GM18520 (cell line): ENCODE results near the gene DPEP1.

Experiments used
- ATAC-seq: cut with Tn5 transposase; IDR thresholded peaks from one replicate; pipeline ENCODE4 v1.9.1; 2021; ENCODE audit not compliant: unreplicated experiment

DPEP1 gene

DNA sequence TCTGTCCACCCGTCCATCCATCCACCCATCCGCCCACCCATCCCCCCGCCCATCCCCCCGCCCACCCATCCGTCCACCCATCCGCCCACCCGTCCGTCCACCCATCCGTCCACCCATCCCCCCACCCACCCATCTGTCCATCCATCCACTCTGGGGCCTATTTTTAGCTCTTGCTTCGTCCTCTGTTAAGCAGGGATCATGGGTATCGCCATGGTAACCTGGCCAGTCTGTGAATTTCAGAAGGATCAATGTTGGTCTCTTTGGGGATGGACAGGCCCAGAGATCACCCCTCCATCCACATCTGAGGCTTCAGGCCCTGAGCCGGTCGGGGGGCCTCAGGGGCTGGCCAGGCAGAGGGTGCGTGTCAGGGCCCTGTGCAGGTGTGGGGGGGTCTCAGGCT lies 15.2 kb upstream of the DPEP1 start:
- ATAC-seq: no peak

DNA sequence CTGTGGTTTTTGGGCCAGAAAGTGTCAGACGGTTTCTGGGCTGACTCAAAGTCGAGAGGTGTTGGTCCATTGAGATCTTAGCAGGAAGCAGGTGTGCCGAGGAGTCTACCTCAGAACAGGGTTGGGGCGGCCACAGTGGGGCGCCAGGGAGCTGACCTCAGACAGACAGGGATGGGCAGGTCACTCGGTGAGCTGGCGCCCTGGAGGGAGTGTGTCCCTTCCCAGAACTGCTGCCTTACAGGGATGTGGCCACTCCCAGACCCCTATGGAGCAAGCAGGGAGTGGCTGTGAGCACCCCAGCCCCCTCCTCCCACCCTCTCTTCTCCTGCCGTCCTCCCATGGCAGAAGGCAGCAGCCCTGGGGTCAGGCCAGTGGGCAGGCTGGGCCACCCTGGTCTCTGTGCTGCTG lies 14.0 kb upstream of the DPEP1 start:
- no peak for ATAC-seq

DNA sequence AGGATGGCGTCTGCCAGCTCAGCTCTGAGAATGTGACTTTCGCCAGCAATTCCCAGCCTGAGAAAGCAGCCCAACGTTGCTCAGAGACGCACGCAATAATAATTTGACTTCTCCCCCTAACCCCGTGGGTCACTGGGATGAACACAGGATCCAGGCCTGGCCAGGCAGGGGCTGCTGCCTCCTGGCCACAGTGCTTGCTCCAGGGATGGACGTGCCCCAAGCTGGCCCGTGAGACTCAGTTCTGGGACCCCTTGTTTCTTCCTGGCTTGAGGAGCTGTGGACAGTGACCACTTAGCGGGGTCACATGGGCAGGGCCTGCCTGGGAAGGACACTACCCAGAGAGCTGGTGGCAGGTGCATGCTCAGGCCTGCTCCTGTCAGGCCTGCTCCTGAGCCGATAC lies 13.5 kb upstream of the DPEP1 start:
- ATAC-seq: no peak

DNA sequence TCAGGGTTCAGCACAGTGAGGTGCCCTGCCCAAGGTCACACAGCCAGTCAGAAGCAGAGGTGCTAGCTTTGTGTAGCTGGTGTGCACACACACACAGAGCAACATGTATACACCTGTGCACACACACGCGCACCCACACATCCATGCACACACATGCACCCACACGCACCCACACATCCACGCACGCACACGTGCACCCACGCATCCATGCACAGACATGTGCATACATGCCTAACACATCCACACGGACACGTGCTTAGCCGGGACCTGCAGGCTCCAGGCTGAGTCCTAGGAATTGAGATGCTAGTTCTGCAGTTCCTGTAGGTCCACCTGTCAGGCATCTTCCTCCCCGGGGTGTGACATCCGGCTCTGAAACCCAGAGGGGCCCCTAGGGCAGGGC lies 13.0 kb upstream of the DPEP1 start:
- ATAC-seq: no peak

DNA sequence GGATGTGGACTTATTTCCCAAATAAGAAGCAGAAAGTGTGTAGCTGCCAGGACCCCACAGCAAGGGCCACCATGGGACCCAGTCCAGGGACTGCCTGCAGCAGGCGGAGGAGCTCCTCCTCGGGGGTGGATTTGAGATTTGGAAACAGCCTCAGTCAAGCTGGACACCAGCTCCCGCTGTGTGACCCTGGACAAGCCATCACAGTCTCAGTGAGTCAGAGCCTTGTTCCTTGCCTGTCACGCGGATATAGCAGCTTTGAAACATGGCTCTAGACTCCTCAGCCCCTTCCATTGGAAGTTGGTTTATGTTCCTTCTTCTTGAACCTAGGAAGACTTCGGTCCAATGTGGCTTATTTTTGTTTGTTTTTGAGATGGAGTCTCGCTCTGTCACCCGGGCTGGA lies 12.5 kb upstream of the DPEP1 start:
- no peak for ATAC-seq

DNA sequence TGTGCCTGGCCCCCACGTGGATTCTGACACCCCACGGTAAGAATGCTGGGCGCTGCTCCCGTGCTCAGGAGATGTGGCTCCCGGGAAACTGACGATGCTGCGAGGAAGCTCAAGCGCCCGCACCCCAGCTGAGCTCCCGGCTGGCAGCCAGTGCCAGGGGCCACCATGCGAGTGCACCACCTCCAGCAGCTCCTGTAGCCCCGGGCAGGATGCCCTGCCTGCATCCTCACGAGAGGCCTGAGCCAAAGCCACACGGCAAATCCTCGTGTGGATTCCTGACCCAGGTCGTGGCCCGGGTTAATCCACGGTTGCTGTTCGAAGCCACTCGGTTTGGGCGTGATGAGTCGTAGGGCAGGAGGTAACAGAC lies 11.6 kb upstream of the DPEP1 start:
- ATAC-seq: no peak

DNA sequence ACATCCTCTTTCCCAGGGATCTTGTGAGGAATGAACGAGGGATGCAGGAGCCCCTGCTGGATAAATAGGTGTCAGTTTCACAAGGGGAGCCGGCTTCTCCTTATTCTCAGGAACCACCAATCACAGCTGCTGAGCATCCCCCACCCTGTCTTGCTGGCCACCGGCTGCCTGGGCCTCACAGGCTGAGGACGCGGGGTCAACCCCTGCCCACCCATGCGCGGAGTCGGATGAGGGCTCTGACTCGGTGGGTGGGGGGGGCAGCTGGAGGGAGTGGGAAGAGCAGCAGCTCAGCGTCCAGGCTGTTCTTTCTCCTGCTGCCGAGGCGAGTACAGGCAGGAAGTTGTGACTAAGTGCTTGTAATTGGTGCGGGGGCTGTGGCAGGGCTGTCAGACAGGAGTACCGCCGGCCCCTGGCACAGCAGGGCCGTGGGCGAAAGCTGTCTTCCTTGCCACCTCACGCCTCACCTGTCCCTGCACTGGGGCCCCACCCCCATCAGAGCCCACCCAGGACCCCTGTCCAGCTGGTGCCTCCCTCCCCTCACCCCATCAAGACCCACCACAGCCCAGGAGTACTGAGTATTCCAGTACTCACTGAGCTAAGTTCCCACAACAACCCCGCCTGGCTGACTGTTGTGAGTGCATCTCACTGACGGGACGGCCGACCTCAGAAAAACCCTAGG lies 11.0 kb upstream of the DPEP1 start:
- ATAC-seq: no peak

DNA sequence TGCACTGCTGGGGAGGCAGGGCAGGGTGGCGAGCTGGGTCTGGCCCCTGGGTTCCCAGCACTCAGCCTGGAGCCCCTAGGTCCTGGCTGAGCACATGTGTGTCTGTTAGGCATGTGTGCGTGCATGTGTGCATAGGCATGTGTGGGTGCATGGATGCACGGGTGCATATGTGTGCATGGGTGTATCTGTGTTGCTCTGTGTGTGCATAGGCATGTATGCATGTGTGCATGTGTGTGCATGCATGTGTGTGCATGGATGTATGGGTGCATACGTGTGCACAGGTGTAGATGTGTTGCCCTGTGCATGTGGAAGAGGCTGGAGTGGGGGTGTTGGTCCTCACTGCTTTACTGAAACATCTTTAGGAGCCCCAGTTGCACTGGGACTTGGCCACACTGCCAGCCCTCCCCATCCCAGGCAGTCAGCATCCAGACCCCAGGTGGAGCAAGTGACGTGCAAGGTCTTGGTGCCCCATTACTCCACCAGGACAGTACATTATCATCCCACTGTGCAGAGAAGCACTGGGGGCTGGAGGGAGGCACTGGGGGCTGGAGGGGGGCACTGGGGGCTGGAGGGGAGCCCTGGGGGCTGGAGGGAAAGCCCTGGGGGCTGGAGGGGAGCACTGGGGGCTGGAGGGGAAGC lies 10.4 kb upstream of the DPEP1 start:
- no peak for ATAC-seq

DNA sequence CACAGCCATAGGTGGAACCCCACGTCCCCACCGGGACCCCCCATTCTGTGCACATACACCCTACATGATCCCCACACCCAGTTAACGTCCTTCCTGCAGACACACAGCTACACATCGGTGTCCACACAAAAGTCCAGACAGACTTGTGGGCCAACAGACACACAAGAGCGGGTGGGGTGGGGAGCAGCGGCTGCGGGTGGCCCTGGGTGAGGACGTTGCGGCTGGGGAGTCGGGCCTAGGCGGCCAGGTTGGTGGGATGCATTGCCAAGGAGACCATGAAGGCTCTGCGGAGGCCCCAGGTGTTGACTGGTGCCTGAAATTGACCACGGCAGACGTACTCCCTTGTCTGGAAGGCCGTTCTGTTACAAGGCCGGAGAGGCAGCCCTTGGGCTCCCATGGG lies 8.7 kb upstream of the DPEP1 start:
- ATAC-seq: no peak

DNA sequence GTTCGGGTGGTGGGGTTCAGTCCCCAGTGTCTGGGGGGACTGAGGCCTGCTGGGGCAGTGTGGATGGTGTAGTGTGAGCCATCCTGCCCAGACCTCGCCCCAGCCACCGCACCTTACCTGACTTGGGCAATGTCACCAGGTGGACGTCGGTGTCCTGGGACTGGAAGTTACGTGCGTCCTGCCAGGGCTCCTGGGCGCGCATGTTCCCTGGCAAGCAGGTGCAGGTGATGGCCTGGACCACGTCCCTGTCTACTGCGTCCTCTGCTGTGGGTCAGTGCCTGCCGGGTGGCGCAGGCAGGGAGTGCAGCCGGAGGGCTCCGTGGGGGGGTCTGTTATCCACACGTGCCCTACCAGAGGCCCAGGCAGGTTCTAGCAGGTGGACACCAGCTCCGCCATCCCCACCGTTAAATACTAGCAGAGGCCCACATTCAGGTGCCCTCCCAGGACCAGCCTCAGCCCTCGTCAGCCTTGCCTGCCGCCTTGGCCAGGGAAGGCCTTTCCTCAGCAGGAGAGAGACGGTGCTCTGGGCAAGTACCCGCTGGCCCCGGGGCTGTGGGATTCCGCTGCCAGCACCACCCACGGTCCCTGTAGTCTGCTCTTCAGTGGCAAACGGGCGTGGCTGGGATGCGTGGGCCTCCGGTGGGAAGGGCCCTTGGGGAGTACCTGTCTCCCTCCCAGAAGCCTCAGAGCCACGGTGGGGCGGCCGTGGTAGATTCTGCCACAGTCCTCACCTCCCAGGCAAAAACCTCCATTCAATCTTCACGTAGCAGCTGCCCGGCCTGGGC lies 8.1 kb upstream of the DPEP1 start:
- no peak for ATAC-seq

DNA sequence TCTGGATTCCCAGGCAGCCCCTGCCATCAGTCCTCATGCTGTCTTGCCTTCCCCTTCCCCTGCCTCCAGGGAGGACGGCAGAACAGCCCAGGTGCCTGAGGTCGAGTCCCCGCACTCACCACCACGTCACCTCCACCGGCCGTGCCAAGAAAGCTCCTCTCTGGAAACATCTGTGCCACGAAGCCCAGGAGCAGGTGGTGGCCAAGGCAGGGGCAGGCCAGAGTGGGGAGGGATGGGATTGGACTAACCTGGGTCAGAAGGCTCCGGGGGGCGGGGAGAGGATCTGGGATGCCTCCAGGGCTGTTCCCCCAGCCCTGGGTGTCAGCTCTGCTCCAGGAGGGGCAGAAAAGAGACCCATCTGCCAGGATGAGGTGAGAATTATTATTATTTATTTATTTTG lies 7.4 kb upstream of the DPEP1 start:
- ATAC-seq: no peak

DNA sequence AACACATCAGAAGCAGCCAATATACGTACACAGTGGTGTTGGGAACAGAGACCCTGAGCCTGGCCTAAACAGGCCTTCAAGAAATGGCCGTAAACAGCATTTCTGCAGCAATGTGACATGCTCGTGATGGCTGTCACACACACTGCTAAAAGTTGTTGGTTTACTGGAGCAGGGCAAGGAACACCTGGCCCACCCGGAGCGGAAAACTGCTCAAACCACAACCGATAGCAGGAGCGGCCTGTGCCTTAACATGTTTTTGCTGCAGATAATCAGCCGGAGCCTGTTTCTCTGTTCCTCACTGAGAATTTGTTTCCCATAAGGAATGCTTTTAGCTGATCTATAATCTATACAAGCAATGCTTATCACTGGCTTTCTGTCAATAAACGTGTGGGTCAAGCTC lies 6.0 kb upstream of the DPEP1 start:
- no peak for ATAC-seq

DNA sequence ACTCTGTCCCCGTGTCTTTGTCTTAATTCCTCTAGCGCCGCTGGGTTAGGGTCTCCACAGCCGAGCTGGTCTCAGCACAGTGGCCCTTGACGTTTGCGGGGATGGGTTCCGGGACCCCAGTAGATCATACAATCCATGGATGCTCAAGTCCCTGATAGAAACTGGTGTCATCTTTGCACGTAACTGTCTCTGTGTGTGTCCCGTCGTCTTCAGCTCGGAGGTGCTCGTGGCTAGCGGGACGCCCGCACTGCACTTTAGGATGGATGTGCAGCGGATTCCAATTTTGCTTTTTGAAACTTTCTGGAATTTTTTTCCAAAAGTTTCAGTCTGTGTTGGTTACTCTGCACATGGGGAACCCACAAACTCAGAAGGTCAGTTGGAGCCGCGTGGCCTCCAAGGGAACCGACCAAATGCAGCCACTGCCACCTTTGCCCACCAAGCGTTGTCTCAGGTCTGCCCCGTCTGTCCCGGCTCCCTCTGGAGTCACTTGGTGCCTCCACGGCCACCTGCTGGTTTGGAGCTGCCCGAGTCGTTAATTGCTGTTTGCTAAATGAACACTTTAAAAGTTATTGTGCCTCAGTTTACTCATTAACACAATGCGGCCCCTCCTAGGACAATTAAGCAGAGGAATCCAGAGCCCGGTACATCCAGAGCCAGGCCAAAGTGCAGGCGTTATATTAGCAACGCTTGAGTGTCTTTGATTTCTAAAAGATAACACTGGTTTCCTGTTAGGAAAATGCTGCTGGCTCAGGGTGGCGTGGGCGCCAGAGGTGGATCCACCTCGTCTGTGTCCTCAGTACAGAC lies 5.3 kb upstream of the DPEP1 start:
- no peak for ATAC-seq

DNA sequence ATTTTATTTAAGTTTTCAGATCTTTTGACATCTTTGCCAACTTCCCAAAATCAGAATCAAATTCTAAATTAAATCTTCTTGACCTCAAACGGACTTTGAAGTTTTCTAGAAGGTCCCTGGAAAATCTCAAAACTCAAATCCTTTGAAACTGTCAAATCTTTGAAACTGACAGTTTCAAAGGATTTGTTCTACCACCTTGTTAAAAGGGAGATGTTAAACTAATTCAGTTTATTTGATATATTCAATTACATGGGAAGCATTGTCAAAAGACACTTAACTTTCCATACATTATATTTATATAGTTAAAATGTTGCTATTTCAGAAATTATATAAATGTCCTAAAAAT lies 3.4 kb upstream of the DPEP1 start:
- ATAC-seq: no peak

DNA sequence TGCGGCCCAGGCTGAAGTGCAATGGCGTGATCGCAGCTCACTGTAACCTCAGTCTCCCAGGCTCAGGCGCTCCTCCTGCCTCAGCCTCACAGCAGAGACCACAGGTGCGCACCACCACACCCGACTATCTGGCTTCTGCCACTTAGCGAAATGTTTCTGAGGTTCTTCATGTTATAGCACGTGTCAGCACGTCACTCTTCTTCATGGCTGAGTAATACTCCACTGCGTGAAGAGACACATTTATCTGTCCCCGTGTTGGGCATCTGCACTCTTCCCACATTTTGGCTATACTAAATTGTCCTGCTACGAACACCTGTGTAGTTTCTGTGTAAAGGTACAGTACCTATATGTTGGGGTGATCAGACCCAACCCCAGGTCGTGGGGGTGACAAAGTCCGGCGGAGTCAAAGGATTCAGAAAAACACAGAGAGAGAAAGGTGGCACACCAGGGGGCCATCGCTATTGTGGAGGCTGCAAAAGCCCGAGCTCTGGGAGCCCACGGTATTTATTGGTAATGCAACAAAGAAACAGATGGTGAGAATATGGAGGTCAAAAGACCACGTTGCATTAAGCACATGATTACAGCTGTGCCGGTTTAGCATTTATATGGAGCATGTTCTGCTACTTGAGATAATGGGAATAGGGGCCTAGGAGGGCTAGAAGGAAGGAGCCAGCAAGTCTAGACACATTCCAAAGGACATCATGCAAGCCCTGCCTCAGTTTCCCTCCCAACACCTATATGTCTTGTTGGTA lies 851 bp upstream of the DPEP1 start:
- ATAC-seq: no peak

DNA sequence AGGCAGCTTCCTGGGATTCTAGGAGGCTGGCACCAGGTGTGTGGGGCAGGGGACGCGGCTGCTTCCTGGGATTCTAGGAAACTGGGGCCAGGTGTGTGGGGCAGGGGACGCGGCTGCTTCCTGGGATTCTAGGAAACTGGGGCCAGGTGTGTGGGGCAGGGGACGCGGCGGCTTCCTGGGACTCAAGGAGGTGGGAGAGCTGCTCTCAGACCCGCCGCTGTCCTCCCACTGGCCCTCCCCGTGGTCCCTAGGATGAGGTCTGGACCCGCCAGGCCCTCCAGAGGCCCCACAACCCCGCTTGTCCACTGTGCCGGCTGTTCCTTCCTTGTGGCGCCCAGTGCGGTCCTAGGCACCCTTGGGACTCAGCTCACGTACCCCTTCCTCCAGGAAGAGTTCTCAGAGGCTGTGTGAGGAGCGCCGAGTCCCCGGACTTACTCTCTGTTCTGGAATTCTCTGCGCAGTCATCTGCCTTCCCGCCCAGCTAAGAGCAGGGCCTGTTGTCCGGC lies 565 bp downstream of the DPEP1 start:
- ATAC-seq: no peak

DNA sequence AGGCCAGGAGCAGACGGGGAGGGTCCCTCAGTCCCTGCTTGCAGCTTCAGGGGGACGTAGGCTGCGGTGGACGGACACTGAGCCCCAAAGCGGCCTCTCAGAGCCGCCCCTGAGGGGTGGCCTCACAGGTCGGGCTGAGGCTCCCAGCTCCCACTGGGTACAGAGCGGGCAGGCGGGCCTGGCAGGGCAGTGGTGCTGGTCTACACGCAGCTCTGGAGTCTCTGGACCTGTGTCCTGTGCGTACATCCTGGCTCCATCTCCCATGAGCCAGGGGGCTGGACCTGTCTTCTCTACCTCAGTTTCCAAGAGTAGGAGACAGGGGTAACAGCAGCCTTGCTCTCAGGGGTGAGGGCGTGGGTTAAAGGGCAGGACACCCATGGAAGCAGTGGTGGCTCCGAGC lies 1.7 kb downstream of the DPEP1 start:
- no peak for ATAC-seq

DNA sequence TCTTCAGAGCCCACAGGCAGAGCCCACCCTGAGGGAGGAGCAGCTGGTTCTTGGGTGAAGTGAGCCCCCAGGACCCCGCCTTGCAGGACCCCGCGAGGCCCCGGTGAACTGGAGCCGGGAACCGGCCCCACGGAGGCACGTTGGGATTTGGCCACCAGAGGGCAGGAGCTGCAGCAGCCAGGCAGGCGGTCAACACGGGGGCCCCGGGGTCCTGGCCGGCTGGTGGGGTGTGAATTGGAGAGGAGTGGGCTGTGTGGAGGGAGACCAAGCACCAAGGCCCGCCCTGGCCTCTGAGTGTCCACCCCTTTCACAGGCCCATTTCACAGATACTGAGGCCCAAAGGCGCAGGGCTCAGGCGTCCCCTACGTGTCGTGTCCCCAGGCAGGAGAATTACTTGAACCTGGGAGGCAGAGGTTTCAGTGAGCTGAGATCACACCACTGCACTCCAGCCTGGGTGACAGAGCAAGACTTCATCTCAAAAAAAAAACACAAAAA lies 2.2 kb downstream of the DPEP1 start:
- no peak for ATAC-seq

DNA sequence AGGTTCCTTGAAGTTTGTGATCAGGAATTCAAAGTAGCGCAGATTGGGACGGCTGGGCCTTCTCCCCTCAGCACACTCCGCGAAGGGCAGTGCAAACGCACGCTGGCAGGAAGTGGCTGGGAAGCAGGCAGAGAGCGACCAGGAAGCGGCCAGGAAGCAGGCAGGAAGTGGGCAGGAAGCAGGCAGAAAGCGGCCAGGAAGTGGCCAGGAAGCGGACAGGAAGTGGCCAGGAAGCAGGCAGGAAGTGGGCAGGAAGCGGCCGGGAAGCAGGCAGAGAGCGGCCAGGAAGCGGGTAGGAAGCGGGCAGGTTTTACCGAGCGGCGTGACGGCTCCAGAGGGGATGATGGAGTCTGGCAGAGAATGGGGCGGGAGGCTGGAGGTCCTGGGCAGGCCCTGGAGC lies 3.2 kb downstream of the DPEP1 start:
- no peak for ATAC-seq

DNA sequence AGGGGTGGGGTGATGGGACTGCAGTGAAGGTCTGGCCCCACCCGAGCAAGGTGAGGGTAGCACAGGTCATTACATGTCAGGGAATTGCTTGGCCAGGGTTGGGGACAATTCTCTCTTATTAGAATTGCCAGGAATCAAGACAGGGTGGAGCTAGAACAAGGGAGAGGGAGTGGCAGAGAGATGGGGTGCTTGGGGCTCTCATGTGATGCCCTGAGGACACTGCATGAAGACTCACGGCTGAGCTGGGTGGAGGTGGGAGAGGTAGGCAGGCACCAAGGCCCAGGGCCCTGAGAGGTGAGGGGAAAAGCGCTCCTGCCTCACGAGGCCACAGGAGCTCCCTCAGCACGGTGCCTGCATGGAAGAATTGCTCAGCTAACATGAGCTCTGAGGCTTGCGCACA lies 3.6 kb downstream of the DPEP1 start:
- no peak for ATAC-seq
